HEK293T (cell line): Measurements from ENCODE around the gene PLXNB3.
"Not testable (repeated sequence)": the region's sequence is repeated elsewhere in the genome, so short reads cannot be mapped to it uniquely, and the experiment has no call there.

Source experiments
- CTCF ChIA-PET: fragments of 350-600 bp; formaldehyde crosslinking; extraction: SDS; loops from one replicate; lab custom pipeline; 2021; ENCODE audit warnings: antibody characterized with exemption, inconsistent platforms; lab: Yijun Ruan, JAX
- POLR2A ChIA-PET: fragments of 350-600 bp; formaldehyde crosslinking; extraction: SDS; loops from one replicate; lab custom pipeline; 2020; ENCODE audit warnings: antibody characterized with exemption, inconsistent platforms; lab: Yijun Ruan, JAX
- DNase-seq: peaks from one replicate; pipeline ENCODE4 v3.0.0; 2012; ENCODE audit warnings: mixed read lengths; ENCODE audit errors: extremely low spot score
- ARNT ChIP-seq: fragments of 450-650 bp; IDR thresholded peaks from 2 replicates; pipeline ENCODE4 v1.6.1; 2017; ENCODE audit warnings: mild to moderate bottlenecking
- BHLHE40 ChIP-seq: fragments of 450-650 bp; IDR thresholded peaks from 2 replicates; pipeline ENCODE4 v1.6.1; 2016; ENCODE audit warnings: mild to moderate bottlenecking, moderate library complexity, borderline replicate concordance
- CTBP1 ChIP-seq: fragments of 450-650 bp; IDR thresholded peaks from 2 replicates; pipeline ENCODE4 v1.6.1; 2016; ENCODE audit warnings: borderline replicate concordance
- ELF4 ChIP-seq: fragments of 450-650 bp; IDR thresholded peaks from 2 replicates; pipeline ENCODE4 v1.6.1; 2017; ENCODE audit warnings: antibody characterized with exemption
- FOXA1 ChIP-seq: fragments of 450-650 bp; IDR thresholded peaks from 2 replicates; pipeline ENCODE4 v1.6.1; 2016; ENCODE audit warnings: mild to moderate bottlenecking
- FOXK2 ChIP-seq: fragments of 450-650 bp; IDR thresholded peaks from 2 replicates; pipeline ENCODE4 v1.6.1; 2016; ENCODE audit warnings: mild to moderate bottlenecking
- FOXM1 ChIP-seq: fragments of 450-650 bp; IDR thresholded peaks from 2 replicates; pipeline ENCODE4 v1.6.1; 2017; ENCODE audit warnings: mild to moderate bottlenecking, borderline replicate concordance
- HDGF ChIP-seq: fragments of 450-650 bp; IDR thresholded peaks from 2 replicates; pipeline ENCODE4 v1.6.1; 2017; ENCODE audit warnings: antibody characterized with exemption, borderline replicate concordance
- L3MBTL2 ChIP-seq: fragments of 450-650 bp; conservative IDR thresholded peaks from 2 replicates; pipeline ENCODE4 v1.6.1; 2016; ENCODE audit warnings: mild to moderate bottlenecking
- LEF1 ChIP-seq: fragments of 450-650 bp; IDR thresholded peaks from 2 replicates; pipeline ENCODE4 v1.6.1; 2017; ENCODE audit warnings: mild to moderate bottlenecking, borderline replicate concordance
- NFRKB ChIP-seq: fragments of 450-650 bp; IDR thresholded peaks from 2 replicates; pipeline ENCODE4 v1.6.1; 2016; ENCODE audit warnings: mild to moderate bottlenecking, moderate library complexity
- PKNOX1 ChIP-seq: fragments of 450-650 bp; IDR thresholded peaks from 2 replicates; pipeline ENCODE4 v1.6.1; 2016
- SP1 ChIP-seq: fragments of 450-650 bp; IDR thresholded peaks from 2 replicates; pipeline ENCODE4 v1.6.1; 2017
- SUZ12 ChIP-seq: fragments of 450-650 bp; IDR thresholded peaks from 2 replicates; pipeline ENCODE4 v1.6.1; 2016; ENCODE audit warnings: mild to moderate bottlenecking
- TARDBP ChIP-seq: fragments of 450-650 bp; IDR thresholded peaks from 2 replicates; pipeline ENCODE4 v1.6.1; 2016
- ZNF384 ChIP-seq: fragments of 450-650 bp; IDR thresholded peaks from 2 replicates; pipeline ENCODE4 v1.6.1; 2016

Gene PLXNB3

GRCh38 chrX:153736871-153737441 lies 27.1 kb upstream of the PLXNB3 start:
- no peak for DNase-seq
- TF ChIP-seq L3MBTL2 (no peak), PKNOX1 (no peak), SUZ12 (no peak), ARNT (no peak), BHLHE40 (no peak), FOXA1 (no peak), SP1 (no peak), TARDBP (no peak), NFRKB (no peak), HDGF (no peak), ELF4 (no peak), FOXK2 (no peak), LEF1 (no peak), ZNF384 (no peak), CTBP1 (no peak)
- ChIA-PET POLR2A (no interaction called here), CTCF (no interaction called here)

GRCh38 chrX:153738056-153738605 lies 25.9 kb upstream of the PLXNB3 start:
- POLR2A ChIA-PET, result no interaction called here
- TF ChIP-seq ELF4 (no peak), CTBP1 (no peak), FOXM1 (no peak), HDGF (no peak), BHLHE40 (no peak), NFRKB (no peak), ZNF384 (no peak), TARDBP (no peak), L3MBTL2 (no peak), FOXA1 (no peak)
- DNase-seq, result no peak
- CTCF ChIA-PET, result no interaction called here

GRCh38 chrX:153739754-153740486 lies 24.1 kb upstream of the PLXNB3 start:
- CTCF ChIA-PET, result no interaction called here
- DNase-seq, result no peak
- POLR2A ChIA-PET, result no interaction called here
- TF ChIP-seq PKNOX1, result no peak
- no peak for TF ChIP-seq ARNT
- no peak for TF ChIP-seq SUZ12
- no peak for TF ChIP-seq LEF1
- no peak for TF ChIP-seq FOXA1
- no peak for TF ChIP-seq CTBP1
- TF ChIP-seq TARDBP, result no peak
- no peak for TF ChIP-seq BHLHE40
- TF ChIP-seq ELF4, result no peak
- TF ChIP-seq ZNF384, result no peak
- no peak for TF ChIP-seq HDGF
- no peak for TF ChIP-seq L3MBTL2

GRCh38 chrX:153740631-153741222 lies 23.3 kb upstream of the PLXNB3 start:
- ChIA-PET CTCF (no interaction called here), POLR2A (no interaction called here)
- TF ChIP-seq ZNF384 (no peak), BHLHE40 (no peak)

GRCh38 chrX:153741446-153741845 lies 22.6 kb upstream of the PLXNB3 start:
- no peak for TF ChIP-seq SP1
- TF ChIP-seq HDGF, result no peak
- no peak for TF ChIP-seq ARNT
- no peak for TF ChIP-seq BHLHE40
- TF ChIP-seq ZNF384, result no peak
- TF ChIP-seq PKNOX1, result no peak
- no peak for TF ChIP-seq TARDBP
- CTCF ChIA-PET, result no interaction called here
- POLR2A ChIA-PET, result no interaction called here
- DNase-seq, result no peak

More at GRCh38 chrX:153740631-153741222, 23.3 kb upstream of the PLXNB3 start:
- DNase-seq, result no peak

GRCh38 chrX:153742111-153742510 lies 21.9 kb upstream of the PLXNB3 start:
- POLR2A ChIA-PET, CTCF ChIA-PET, DNase-seq: not testable (repeated sequence)

GRCh38 chrX:153742796-153743467 lies 21.1 kb upstream of the PLXNB3 start:
- CTCF ChIA-PET, DNase-seq, POLR2A ChIA-PET: not testable (repeated sequence)

- CTCF ChIA-PET, result interaction anchor here (0.6 to 1.0 kb wide), 2 partner anchors 19 to 165 kb away, joined by 3 read pairs; no protein-coding TSS in a partner anchor
Observed at GRCh38 chrX:153743468-153744209, 20.4 kb upstream of the PLXNB3 start.

More at GRCh38 chrX:153743468-153744209, 20.4 kb upstream of the PLXNB3 start:
- DNase-seq, POLR2A ChIA-PET: not testable (repeated sequence)
